ENCODE data around the gene MRPL34.
A peak's percentile ranks its signal among the peaks of the same experiment; 100 is the strongest.

The MRPL34 gene

GRCh38 chr19:17309198-17309964 lies 3.7 kb downstream of the MRPL34 start, which contains the start of gene DDA1:
Gene DDA1, plus strand, starts transcription at chr19:17309563. Its CDS starts 92 bp downstream, at chr19:17309655.
- TF ChIP-seq CTCF (IDR thresholded peaks at IDR 0.05) = no peak
- H3K36me3 Mint-ChIP-seq (ENCODE audit: low read depth) = peaks cover 14% of the 10 kb centered on the region
- H3K27me3 Mint-ChIP-seq (ENCODE audit: low read depth, poor library complexity) = no peaks in the 10 kb centered on the region
- peak within 1 kb of the TSS; percentile 84 for H3K27ac Mint-ChIP-seq
- peak within 1 kb of the TSS; percentile 93 for H3K4me3 Mint-ChIP-seq
- H3K4me1 Mint-ChIP-seq = peaks cover 49% of the 10 kb centered on the region
- H3K9me3 Mint-ChIP-seq = no peaks in the 10 kb centered on the region
- DNase-seq = peak; percentile 97

GRCh38 chr19:17309965-17310461 lies 4.3 kb downstream of the MRPL34 start:
- no peaks in the 10 kb centered on the region for H3K9me3 Mint-ChIP-seq
- peak overlapping the region; percentile 84 for H3K27ac Mint-ChIP-seq
- peaks cover 15% of the 10 kb centered on the region for H3K36me3 Mint-ChIP-seq (ENCODE audit: low read depth)
- no peak for TF ChIP-seq CTCF (IDR thresholded peaks at IDR 0.05)
- H3K4me3 Mint-ChIP-seq = peak overlapping the region; percentile 93
- H3K4me1 Mint-ChIP-seq = peaks cover 43% of the 10 kb centered on the region
- H3K27me3 Mint-ChIP-seq (ENCODE audit: low read depth, poor library complexity) = no peaks in the 10 kb centered on the region
- no peak for DNase-seq

- H3K4me1 Mint-ChIP-seq = peaks cover 36% of the 10 kb centered on the region
- DNase-seq = no peak
Observed at GRCh38 chr19:17311455-17312188, 6.0 kb downstream of the MRPL34 start.

GRCh38 chr19:17312189-17313113 lies 6.8 kb downstream of the MRPL34 start:
- no peak for TF ChIP-seq CTCF (IDR thresholded peaks at IDR 0.05)
- H3K36me3 Mint-ChIP-seq (ENCODE audit: low read depth) = peaks cover 24% of the 10 kb centered on the region
- H3K9me3 Mint-ChIP-seq = no peaks in the 10 kb centered on the region
- H3K27me3 Mint-ChIP-seq (ENCODE audit: low read depth, poor library complexity) = no peaks in the 10 kb centered on the region
- H3K4me3 Mint-ChIP-seq = no peak overlapping the region
- peaks cover 33% of the 10 kb centered on the region for H3K4me1 Mint-ChIP-seq
- no peak overlapping the region for H3K27ac Mint-ChIP-seq
- DNase-seq = no peak

More at GRCh38 chr19:17311455-17312188, 6.0 kb downstream of the MRPL34 start:
- TF ChIP-seq CTCF (IDR thresholded peaks at IDR 0.05) = no peak
- H3K36me3 Mint-ChIP-seq (ENCODE audit: low read depth) = peaks cover 24% of the 10 kb centered on the region
- H3K27ac Mint-ChIP-seq = peak overlapping the region; percentile 73
- H3K9me3 Mint-ChIP-seq = no peaks in the 10 kb centered on the region
- H3K27me3 Mint-ChIP-seq (ENCODE audit: low read depth, poor library complexity) = no peaks in the 10 kb centered on the region
- peak overlapping the region; percentile 93 for H3K4me3 Mint-ChIP-seq

- H3K27ac Mint-ChIP-seq = no peak overlapping the region
- peaks cover 23% of the 10 kb centered on the region for H3K4me1 Mint-ChIP-seq
- H3K36me3 Mint-ChIP-seq (ENCODE audit: low read depth) = peaks cover 24% of the 10 kb centered on the region
Observed at GRCh38 chr19:17314007-17314593, 8.4 kb downstream of the MRPL34 start.

More at GRCh38 chr19:17314007-17314593, 8.4 kb downstream of the MRPL34 start:
- Mint-ChIP-seq H3K27me3 (ENCODE audit: low read depth, poor library complexity) (no peaks in the 10 kb centered on the region), H3K4me3 (no peak overlapping the region), H3K9me3 (no peaks in the 10 kb centered on the region)
- DNase-seq = no peak
- TF ChIP-seq CTCF (IDR thresholded peaks at IDR 0.05) = no peak

All from nephron progenitor cell (in vitro differentiated cells).